Stimulated activated naive CD4-positive, alpha-beta T cell (primary cell): Measurements from ENCODE around the gene GALNT7.
A peak's percentile ranks its signal among the peaks of the same experiment; 100 is the strongest.

Experiments used
- DNase-seq, 6 experiments: peaks; one replicate each; lab custom pipeline; 2025; lab: John Stamatoyannopoulos, UW

The GALNT7 gene

GRCh38 chr4:173345648-173346047 is 177.0 kb downstream of the GALNT7 start:
- no peak for DNase-seq

GRCh38 chr4:173346074-173346473 is 177.5 kb downstream of the GALNT7 start:
- DNase-seq = no peak

- DNase-seq = no peak
Observed at GRCh38 chr4:173347467-173347866, 178.9 kb downstream of the GALNT7 start.

DNA sequence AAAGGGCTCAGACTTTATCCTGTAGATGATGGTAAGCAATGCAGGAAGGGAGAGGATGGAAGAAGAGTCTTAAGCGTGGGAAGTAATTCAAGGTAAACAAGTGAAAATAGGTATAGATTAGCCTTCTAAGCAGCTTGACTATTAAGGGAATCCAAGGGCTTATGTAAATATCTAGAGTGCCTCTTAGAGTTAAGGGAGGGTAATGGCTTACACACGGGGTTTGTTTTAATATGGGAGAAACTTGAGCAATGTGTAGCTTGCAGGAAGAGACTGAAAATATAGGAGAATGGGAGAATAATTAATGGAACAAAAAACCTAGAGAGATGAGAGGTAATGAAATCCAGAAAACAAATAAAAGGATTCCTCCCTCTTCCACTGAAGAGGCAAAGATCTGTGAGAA is 189.3 kb downstream of the GALNT7 start:
- no peak for DNase-seq

DNA sequence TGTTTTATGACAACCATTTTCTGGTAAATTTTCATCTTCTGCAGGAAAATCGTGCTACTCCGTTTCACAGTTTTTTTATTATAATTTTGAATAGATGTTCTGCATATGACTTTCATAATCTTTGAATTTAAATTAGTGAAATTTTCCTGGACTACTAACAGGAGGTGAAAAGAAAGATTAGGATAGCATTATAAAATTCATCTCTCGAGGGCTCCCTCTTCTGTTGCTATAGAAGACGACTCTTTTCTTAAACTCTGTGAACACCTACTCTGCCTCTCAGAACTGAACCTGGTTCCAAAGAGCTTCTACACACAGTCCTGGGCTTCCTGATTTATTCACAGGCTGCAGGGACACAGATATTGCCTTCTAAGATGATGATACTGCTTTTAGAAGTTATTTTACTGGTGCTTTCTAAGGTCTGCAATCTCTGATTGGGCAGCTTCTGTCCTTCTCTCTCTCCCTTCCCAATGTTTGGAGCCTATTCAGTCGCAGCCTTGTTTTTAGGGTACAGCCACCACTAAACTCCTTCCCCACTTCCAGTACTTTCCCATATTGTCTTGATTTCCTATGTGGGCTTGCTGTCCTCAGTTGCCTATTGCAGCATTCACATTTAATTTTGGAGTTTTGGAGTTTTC is 192.1 kb downstream of the GALNT7 start:
- no peak for DNase-seq

DNA sequence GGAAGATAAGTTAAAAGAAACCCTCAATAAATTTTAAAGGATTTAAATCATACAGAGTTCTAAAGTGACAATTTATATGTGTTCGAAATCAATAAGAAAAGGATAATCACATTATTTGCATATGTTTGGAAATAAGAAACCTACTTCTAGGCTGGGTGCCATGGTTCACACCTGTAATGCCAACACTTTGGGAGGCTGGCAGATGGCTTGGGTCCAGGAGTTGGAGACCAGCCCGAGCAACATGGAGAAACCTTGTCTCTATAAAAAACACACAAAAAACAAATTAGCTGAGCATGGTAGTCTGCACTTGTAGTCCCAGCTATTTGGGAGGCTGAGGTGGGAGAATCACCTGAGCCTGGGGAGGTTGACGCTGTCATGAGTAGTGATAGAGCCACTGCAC is 194.1 kb downstream of the GALNT7 start:
- no peak for DNase-seq

GRCh38 chr4:173365359-173365996 is 196.9 kb downstream of the GALNT7 start:
- no peak for DNase-seq

DNA sequence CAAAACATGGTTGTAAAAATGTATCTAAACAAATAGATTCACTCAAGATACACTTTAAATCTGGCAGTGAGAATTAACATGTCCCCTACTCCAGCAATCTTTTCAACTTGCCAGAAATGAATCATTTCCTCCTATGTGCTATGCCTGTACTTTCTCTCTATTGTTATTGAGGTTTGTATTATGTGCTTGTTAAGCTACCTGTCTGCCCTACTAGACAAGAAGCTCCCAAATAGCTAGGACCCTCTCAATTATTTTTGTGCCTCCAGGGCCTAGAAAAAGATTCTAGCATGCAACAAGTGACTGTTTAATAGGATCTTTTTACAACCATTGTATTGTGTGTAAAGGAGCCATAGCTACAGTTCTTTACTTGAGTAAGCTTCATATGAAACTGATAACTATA is 198.7 kb downstream of the GALNT7 start:
- DNase-seq = no peak

- DNase-seq = no peak
Observed at GRCh38 chr4:173367946-173368345, 199.3 kb downstream of the GALNT7 start.

- peak in 4 of 6 experiments; percentile 59 to 90 (median 70) for DNase-seq
Observed at GRCh38 chr4:173370130-173370476, 201.5 kb downstream of the GALNT7 start.

- peak; percentile 92 to 97 (median 96) for DNase-seq
Observed at GRCh38 chr4:173370477-173371291, 202.1 kb downstream of the GALNT7 start, which contains the start of gene SAP30. SAP30 (plus strand) TSS chr4:173370954; CDS start chr4:173371183, 229 bp downstream.

DNA sequence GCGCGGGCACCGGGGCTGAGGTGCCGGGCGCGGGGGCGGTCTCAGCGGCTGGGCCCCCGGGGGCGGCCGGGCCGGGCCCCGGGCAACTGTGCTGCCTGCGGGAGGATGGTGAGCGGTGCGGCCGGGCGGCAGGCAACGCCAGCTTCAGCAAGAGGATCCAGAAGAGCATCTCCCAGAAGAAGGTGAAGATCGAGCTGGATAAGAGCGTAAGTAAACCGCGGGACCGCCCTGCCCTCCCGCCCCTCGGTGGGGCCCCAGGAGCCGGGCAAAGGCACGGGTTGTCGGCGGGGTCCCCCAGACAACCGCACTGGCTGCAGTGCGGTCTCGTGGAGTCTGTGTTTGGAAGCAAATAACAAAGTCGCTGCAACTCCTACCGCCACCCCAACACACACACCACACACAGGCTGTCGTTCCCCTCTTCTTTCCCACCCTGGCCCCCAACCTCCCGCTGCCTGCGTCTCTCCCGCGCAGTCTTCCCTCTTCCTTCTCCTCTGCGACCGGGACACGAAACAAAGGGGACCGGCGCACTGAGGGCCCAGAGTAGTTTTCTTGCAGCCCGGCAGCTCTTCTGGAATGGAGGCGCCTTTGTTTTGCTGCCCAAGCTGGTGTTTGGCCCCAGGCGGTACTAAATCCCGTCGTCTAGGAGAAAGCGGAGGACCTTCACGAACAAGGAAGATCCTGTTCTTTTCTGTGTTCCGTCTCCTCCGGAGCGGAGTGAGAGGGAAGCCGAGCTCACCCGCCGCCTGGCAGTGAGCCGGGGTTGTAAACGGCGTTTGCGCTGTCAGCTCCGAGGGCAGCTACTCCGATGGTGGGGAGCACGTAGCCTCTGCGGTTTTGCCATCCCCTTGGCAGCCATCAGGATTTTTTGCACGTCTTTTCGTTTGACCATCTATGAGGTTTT is 202.9 kb downstream of the GALNT7 start:
- DNase-seq = peak; percentile 16 to 63 (median 38)
